GM12873 (cell line): ENCODE measurements around the gene ZNF229.

Experiments
- CTCF ChIP-seq: IDR thresholded peaks from 2 replicates; pipeline ENCODE4 v1.5.1; 2012; ENCODE audit warnings: low read depth, mild to moderate bottlenecking, moderate library complexity, low read length, control low read depth; ENCODE audit not compliant: insufficient read depth; ENCODE audit errors: missing control alignments

ZNF229 gene

GRCh38 chr19:44435441-44435840 is 12.8 kb downstream of the ZNF229 start:
- TF ChIP-seq CTCF: no peak

- TF ChIP-seq CTCF: no peak
Measured at GRCh38 chr19:44430956-44431355, 17.3 kb downstream of the ZNF229 start.

- no peak for TF ChIP-seq CTCF
Measured at GRCh38 chr19:44401139-44402115, 46.8 kb downstream of the ZNF229 start, which contains the start of gene ZNF285. TSS of gene ZNF285 (minus strand) at chr19:44401608. CDS start at chr19:44397213, 4,395 bp downstream.
